ENCODE measurements around the gene IKZF2.

Gene IKZF2

GRCh38 chr2:213091765-213092164 lies 59.6 kb downstream of the IKZF2 start:
- no peak for DNase-seq

- no peak for DNase-seq
Observed at GRCh38 chr2:213090772-213091171, 60.6 kb downstream of the IKZF2 start.

- no peak for DNase-seq
Observed at GRCh38 chr2:213089438-213089837, 62.0 kb downstream of the IKZF2 start.

GRCh38 chr2:213087040-213087439 lies 64.4 kb downstream of the IKZF2 start:
- no peak for DNase-seq

- DNase-seq = no peak
Observed at GRCh38 chr2:213086571-213086970, 64.8 kb downstream of the IKZF2 start.

- no peak for DNase-seq
Observed at GRCh38 chr2:213086050-213086449, 65.4 kb downstream of the IKZF2 start.

GRCh38 chr2:213085538-213085937 lies 65.9 kb downstream of the IKZF2 start:
- DNase-seq = no peak

- DNase-seq = no peak
Observed at GRCh38 chr2:213084261-213084660, 67.2 kb downstream of the IKZF2 start.

GRCh38 chr2:213080969-213081617 lies 70.3 kb downstream of the IKZF2 start:
- DNase-seq = no peak

- no peak for DNase-seq
Observed at GRCh38 chr2:213079756-213080155, 71.7 kb downstream of the IKZF2 start.

- DNase-seq = no peak
Observed at GRCh38 chr2:213078686-213079085, 72.7 kb downstream of the IKZF2 start.

GRCh38 chr2:213069531-213069930 lies 81.9 kb downstream of the IKZF2 start:
- DNase-seq = no peak

- no peak for DNase-seq
Observed at GRCh38 chr2:213068676-213069359, 82.6 kb downstream of the IKZF2 start.

- DNase-seq = no peak
Observed at GRCh38 chr2:213067888-213068287, 83.5 kb downstream of the IKZF2 start.

GRCh38 chr2:213066443-213066743 lies 85.0 kb downstream of the IKZF2 start:
- DNase-seq = no peak

GRCh38 chr2:213065583-213066442 lies 85.6 kb downstream of the IKZF2 start:
- no peak for DNase-seq

GRCh38 chr2:213064099-213064498 lies 87.3 kb downstream of the IKZF2 start:
- no peak for DNase-seq

GRCh38 chr2:213057977-213058376 lies 93.4 kb downstream of the IKZF2 start:
- no peak for DNase-seq

- no peak for DNase-seq
Observed at GRCh38 chr2:213046431-213046830, 105.0 kb downstream of the IKZF2 start.

GRCh38 chr2:213043566-213043965 lies 107.8 kb downstream of the IKZF2 start:
- no peak for DNase-seq

GRCh38 chr2:213042262-213042661 lies 109.2 kb downstream of the IKZF2 start:
- no peak for DNase-seq

GRCh38 chr2:213036836-213037235 lies 114.6 kb downstream of the IKZF2 start:
- DNase-seq = no peak

- DNase-seq = no peak
Observed at GRCh38 chr2:213034585-213034984, 116.8 kb downstream of the IKZF2 start.

- DNase-seq = no peak
Observed at GRCh38 chr2:213032607-213033006, 118.8 kb downstream of the IKZF2 start.

Measured in GDM1 (cell line).